GOT3 (cell line): ENCODE results near the gene CATSPER2.
"Not testable (repeated sequence)": the region's sequence is repeated elsewhere in the genome, so short reads cannot be mapped to it uniquely, and the experiment has no call there.

Experiments used
- DNase-seq: peaks from one replicate; lab custom pipeline; 2025; ENCODE audit warnings: mixed read lengths; lab: John Stamatoyannopoulos, UW

Gene CATSPER2

GRCh38 chr15:43593328-43594190 lies 55.1 kb downstream of the CATSPER2 start, which contains the start of gene CKMT1B:
Gene CKMT1B, plus strand, starts transcription at chr15:43594027. Its CDS starts 192 bp downstream, at chr15:43594219.
- not testable (repeated sequence) for DNase-seq

- DNase-seq, result not testable (repeated sequence)
These were observed 55.8 kb downstream of the CATSPER2 start for GRCh38 chr15:43592841-43593240.

- not testable (repeated sequence) for DNase-seq
These were observed 58.7 kb downstream of the CATSPER2 start, which contains the start of gene PPIP5K1 for GRCh38 chr15:43589778-43590466. Gene PPIP5K1, minus strand, starts transcription at chr15:43590208. Its CDS starts 5,704 bp downstream, at chr15:43584504.
